ENCODE data around the gene HYAL1.

HYAL1 gene

GRCh38 chr3:50334339-50335075 is 31.1 kb upstream of the HYAL1 start:
- DNase-seq (ENCODE audit: low read depth in 2 of 2) = no peak

- DNase-seq (ENCODE audit: low read depth in 2 of 2) = no peak
Observed at GRCh38 chr3:50333744-50334328, 30.5 kb upstream of the HYAL1 start.

GRCh38 chr3:50331364-50331907 is 28.1 kb upstream of the HYAL1 start:
- no peak for DNase-seq (ENCODE audit: low read depth in 2 of 2)

- DNase-seq (ENCODE audit: low read depth in 2 of 2) = no peak
Observed at GRCh38 chr3:50330330-50330729, 27.0 kb upstream of the HYAL1 start.

GRCh38 chr3:50327943-50328691 is 24.7 kb upstream of the HYAL1 start, which contains the start of gene TUSC2:
Gene TUSC2 (minus strand): TSS chr3:50328223. CDS start chr3:50328099, 124 bp downstream.
- DNase-seq (ENCODE audit: low read depth in 2 of 2) = peak; percentile 90 to 92

- DNase-seq (ENCODE audit: low read depth in 2 of 2) = no peak
Observed at GRCh38 chr3:50327129-50327528, 23.8 kb upstream of the HYAL1 start.

- no peak for DNase-seq (ENCODE audit: low read depth in 2 of 2)
Observed at GRCh38 chr3:50326182-50326541, 22.8 kb upstream of the HYAL1 start.

- no peak for DNase-seq (ENCODE audit: low read depth in 2 of 2)
Observed at GRCh38 chr3:50325497-50326181, 22.3 kb upstream of the HYAL1 start.

GRCh38 chr3:50325113-50325480 is 21.7 kb upstream of the HYAL1 start:
- no peak for DNase-seq (ENCODE audit: low read depth in 2 of 2)

GRCh38 chr3:50324351-50325112 is 21.2 kb upstream of the HYAL1 start:
- no peak for DNase-seq (ENCODE audit: low read depth in 2 of 2)

GRCh38 chr3:50323614-50324199 is 20.3 kb upstream of the HYAL1 start:
- no peak for DNase-seq (ENCODE audit: low read depth in 2 of 2)

GRCh38 chr3:50323092-50323600 is 19.8 kb upstream of the HYAL1 start:
- no peak for DNase-seq (ENCODE audit: low read depth in 2 of 2)

GRCh38 chr3:50322386-50323091 is 19.2 kb upstream of the HYAL1 start, which contains the start of gene HYAL2:
Gene HYAL2 (minus strand): TSS chr3:50322745. CDS start chr3:50320489, 2,256 bp downstream.
- no peak for DNase-seq (ENCODE audit: low read depth in 2 of 2)

- no peak for DNase-seq (ENCODE audit: low read depth in 2 of 2)
Observed at GRCh38 chr3:50322115-50322385, 18.7 kb upstream of the HYAL1 start.

- DNase-seq (ENCODE audit: low read depth in 2 of 2) = peak; percentile 66 to 77
Observed at GRCh38 chr3:50321336-50322114, 18.2 kb upstream of the HYAL1 start.

GRCh38 chr3:50320853-50321335 is 17.5 kb upstream of the HYAL1 start:
- peak in 1 of 2 donors; percentile 67 for DNase-seq (ENCODE audit: low read depth in 2 of 2)

- no peak for DNase-seq (ENCODE audit: low read depth in 2 of 2)
Observed at GRCh38 chr3:50319894-50320625, 16.7 kb upstream of the HYAL1 start.

- DNase-seq (ENCODE audit: low read depth in 2 of 2) = no peak
Observed at GRCh38 chr3:50319181-50319893, 16.0 kb upstream of the HYAL1 start.

All from stimulated activated CD8-positive, alpha-beta memory T cell treated with anti-CD3 and anti-CD28 coated beads, Interleukin-7, amount 100 ng/mL, for 4 hours (primary cell).